Renal cortical epithelial cell (primary cell): Measurements from ENCODE around the gene APC2. TPM values are rescaled to one million over a fixed set of nuclear protein-coding genes. Genes with fewer than 3 reads are reported as not detected.

Experiments
- DNase-seq: peaks from one replicate; pipeline ENCODE4 v3.0.0-alpha.2; 2011; ENCODE audit warnings: low read depth
- total RNA-seq: library from RNA; depleted of rRNA; stranded (reverse); fragments of >200 nt; gene quantifications from 2 replicates; pipeline ENCODE4 v1.2.3, GENCODE V29; 2014

The APC2 gene
- total RNA-seq, 1 donor from 2014 or later: 0.05 TPM

GRCh38 chr19:1447504-1447903 is 2.4 kb upstream of the APC2 start:
- no peak for DNase-seq

- no peak for DNase-seq
Observed at GRCh38 chr19:1447944-1448343, 2.0 kb upstream of the APC2 start.

GRCh38 chr19:1450735-1451731 is 1.1 kb downstream of the APC2 start:
- no peak for DNase-seq

GRCh38 chr19:1451916-1452801 is 2.2 kb downstream of the APC2 start:
- DNase-seq: no peak

GRCh38 chr19:1452802-1453524 is 3.0 kb downstream of the APC2 start:
- no peak for DNase-seq

- peak; percentile 33 for DNase-seq
Observed at GRCh38 chr19:1453525-1454364, 3.8 kb downstream of the APC2 start.

- DNase-seq: no peak
Observed at GRCh38 chr19:1455002-1455335, 5.0 kb downstream of the APC2 start.

- DNase-seq: peak; percentile 18
Observed at GRCh38 chr19:1455336-1456120, 5.6 kb downstream of the APC2 start.

GRCh38 chr19:1456121-1456900 is 6.4 kb downstream of the APC2 start:
- no peak for DNase-seq

GRCh38 chr19:1457031-1457739 is 7.3 kb downstream of the APC2 start:
- DNase-seq: no peak

GRCh38 chr19:1457892-1458291 is 8.0 kb downstream of the APC2 start:
- no peak for DNase-seq

GRCh38 chr19:1459479-1459878 is 9.6 kb downstream of the APC2 start:
- DNase-seq: no peak

- no peak for DNase-seq
Observed at GRCh38 chr19:1460033-1460995, 10.4 kb downstream of the APC2 start.

- DNase-seq: no peak
Observed at GRCh38 chr19:1461862-1462261, 11.9 kb downstream of the APC2 start.

- peak; percentile 19 for DNase-seq
Observed at GRCh38 chr19:1465191-1466016, 15.5 kb downstream of the APC2 start.

- no peak for DNase-seq
Observed at GRCh38 chr19:1466018-1466460, 16.1 kb downstream of the APC2 start.
